Activated T-cell treated with anti-CD3 and anti-CD28 coated beads for 4 hours (primary cell): Measurements from ENCODE around the gene TMEM151A.
"Not testable (repeated sequence)": the region's sequence is repeated elsewhere in the genome, so short reads cannot be mapped to it uniquely, and the experiment has no call there.

Experiments used
- DNase-seq: peaks from one replicate; pipeline ENCODE4 v3.0.0-alpha.2; 2020

The TMEM151A gene

DNA sequence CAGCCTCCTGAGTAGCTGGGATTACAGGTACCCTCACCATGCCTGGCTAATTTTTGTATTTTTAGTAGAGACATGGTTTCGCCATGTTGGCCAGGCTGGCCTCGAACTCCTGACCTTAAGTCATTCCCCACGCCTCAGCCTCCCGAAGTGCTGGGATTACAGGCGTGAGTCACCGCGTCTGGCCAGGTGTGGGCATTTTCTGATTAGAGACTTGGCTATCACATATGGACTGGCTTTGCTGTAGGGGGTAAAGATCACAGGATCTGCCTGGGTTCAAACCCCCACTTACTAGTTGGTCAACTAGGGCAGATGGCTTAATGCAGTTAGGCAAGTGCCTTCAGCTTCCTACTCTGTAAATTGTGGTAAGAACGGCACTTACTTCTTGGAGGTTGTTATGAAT, 18.6 kb downstream of the TMEM151A start:
- no peak for DNase-seq

DNA sequence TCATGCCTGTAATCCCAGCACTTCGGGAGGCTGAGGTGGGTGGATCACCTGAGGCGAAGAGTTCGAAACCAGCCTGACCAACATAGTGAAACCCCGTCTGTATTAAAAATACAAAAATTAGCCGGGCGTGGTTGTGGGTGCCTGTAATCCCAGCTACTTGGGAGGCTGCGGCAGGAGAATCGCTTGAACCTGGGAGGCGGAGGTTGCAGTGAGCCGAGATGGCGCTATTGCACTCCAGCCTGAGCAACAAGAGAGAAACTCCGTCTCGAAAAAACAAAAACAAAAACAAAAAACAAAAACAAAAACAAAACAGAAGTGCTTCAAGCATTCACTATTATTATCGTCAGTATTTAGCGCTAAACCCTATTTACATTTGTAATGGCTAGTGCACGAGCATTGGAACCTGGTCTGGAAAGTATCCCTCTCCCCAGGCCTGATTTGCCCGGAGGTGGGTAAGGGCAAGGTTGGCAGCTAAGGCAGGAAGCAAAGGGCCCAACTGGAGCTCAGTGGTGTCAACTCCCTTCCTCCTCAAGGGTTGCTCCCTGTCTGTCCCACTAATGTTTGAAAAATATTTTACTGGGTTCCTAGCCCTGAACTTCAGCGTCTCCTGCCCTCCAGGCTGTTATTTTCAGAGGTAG, 19.2 kb downstream of the TMEM151A start:
- DNase-seq, result not testable (repeated sequence)

DNA sequence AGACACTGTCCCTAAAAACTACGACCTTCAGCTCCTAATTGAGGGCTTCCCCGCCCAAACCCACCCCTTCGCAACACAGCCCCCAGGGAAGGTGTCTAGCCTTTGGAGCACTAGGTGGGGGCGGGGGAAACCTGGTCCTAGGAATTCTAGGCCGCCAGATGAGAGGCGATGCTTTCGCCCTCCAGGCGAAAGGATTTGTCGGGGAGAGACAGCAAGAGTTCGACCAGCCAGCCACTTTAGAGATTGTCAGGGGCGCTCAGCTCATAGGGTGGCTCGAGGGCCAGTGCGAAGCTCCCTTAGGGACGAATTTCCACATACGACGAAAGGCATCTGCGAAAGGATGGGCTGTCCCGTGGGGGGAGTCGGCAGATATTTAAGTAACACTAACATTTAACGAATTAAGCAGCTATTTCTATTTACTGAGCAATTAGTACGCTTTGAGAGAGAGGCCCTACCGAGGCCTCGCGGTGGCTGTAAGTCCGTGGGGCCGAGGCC, 19.8 kb downstream of the TMEM151A start:
- no peak for DNase-seq

GRCh38 chr11:66311965-66312548, 20.4 kb downstream of the TMEM151A start:
- peak; percentile 99 for DNase-seq

DNA sequence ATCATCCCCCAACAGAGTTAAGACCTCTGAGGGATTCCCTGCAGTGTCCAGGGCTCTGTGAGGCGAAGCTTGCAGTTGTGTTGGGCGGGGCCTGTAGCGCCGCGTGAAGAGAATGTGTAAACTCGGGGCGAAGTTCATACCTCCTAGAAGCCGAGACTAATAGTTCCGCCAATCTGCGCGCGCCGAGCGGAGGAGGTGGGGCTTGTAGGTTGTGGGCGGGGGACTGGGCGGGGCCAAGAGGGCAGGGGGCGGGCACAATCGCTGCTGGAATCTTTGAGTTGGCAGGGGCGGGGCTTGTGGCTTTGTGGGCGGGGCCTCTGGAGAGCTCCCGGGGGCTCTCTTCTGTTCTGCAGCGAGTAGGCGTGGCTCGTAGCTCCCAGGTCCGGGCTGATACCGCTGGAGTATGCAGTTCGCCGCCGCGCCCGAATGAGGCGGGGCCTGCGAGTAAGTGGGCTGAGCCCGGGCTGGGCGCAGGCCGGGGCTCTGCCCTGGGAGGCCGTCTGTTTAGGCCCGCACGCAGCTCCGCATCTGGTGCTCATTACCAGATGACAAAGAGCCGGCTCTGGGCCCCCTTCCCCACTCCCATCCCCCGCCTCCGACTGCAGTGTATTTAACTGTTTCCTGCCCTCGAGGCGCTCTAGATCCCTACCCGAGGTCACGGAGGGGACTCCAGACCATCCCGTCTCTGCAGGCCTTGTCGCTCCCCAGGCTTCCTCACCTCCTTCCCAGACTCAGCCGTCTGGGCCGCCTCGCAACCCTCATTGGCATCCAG, 21.0 kb downstream of the TMEM151A start:
- DNase-seq, result peak; percentile 97

GRCh38 chr11:66313321-66314185, 21.9 kb downstream of the TMEM151A start:
- DNase-seq, result no peak

GRCh38 chr11:66314186-66314501, 22.4 kb downstream of the TMEM151A start:
- no peak for DNase-seq

GRCh38 chr11:66314561-66315497, 23.1 kb downstream of the TMEM151A start:
- no peak for DNase-seq

DNA sequence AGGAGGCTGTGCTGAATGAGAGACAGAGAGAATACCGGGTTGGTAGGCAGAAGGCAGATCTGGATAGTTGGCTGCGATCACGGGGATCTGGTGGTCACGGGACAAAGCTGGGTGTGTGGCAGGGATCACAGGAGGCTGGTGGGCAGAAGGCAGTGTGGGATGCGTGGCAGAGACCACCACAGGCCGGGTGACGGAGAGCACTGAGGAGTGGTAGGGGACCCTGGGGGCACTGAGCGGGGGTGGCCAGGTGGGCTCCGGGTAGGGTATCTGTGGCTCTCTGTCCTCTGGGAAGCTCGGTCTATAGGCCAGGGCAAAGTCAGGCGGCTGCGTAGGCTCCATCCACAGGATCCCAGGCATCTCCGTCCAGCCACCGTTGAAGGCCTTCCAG, 23.8 kb downstream of the TMEM151A start:
- DNase-seq, result no peak

DNA sequence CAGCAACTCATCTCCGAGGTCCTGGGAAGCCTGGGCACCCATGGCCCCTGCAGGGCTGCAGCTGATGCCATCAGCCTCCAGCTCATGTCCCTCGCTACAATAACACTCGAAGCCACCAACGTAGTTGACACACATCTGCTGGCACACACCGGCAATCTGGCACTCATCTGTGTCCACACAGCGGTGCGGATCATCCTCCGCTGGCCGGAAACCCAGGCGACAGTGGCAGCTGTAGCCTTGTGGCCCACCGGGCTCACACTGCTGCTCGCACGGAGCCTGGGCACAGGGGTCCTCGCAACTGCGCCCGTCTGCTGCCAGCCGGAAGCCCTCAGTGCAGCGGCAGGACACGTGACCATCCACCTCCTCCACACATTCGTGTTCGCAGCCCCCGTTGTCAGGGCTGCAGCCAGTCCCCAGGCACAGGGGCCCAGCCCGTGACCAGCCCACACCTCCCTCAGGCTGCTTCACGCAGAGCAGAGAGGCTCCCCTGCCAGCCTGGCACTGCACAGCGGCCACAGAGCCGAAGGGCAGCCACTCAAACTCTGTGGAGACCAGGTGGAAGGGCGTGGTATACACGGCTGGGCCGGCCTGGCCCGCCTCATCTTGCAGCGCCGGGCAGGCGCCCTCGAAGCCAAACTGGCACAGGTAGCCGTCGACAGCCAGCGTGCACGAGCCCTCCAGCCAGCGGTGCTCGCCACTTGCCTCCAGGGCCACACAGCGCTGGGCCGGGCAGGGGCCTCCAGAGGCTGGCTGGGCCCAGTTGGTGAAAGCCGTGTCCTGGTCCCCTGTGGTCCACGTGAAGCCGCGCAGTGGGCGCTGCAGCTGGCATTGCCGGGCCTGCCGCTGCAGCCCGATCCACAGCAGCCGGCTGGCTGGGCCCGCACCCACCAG, 24.5 kb downstream of the TMEM151A start:
- DNase-seq, result no peak

GRCh38 chr11:66316849-66317251, 25.2 kb downstream of the TMEM151A start, which contains the start of gene CD248:
Gene CD248 (minus strand): TSS chr11:66317044. CDS start chr11:66317027, 17 bp downstream.
- no peak for DNase-seq

- DNase-seq, result no peak
These were observed 25.6 kb downstream of the TMEM151A start for GRCh38 chr11:66317322-66317722.

DNA sequence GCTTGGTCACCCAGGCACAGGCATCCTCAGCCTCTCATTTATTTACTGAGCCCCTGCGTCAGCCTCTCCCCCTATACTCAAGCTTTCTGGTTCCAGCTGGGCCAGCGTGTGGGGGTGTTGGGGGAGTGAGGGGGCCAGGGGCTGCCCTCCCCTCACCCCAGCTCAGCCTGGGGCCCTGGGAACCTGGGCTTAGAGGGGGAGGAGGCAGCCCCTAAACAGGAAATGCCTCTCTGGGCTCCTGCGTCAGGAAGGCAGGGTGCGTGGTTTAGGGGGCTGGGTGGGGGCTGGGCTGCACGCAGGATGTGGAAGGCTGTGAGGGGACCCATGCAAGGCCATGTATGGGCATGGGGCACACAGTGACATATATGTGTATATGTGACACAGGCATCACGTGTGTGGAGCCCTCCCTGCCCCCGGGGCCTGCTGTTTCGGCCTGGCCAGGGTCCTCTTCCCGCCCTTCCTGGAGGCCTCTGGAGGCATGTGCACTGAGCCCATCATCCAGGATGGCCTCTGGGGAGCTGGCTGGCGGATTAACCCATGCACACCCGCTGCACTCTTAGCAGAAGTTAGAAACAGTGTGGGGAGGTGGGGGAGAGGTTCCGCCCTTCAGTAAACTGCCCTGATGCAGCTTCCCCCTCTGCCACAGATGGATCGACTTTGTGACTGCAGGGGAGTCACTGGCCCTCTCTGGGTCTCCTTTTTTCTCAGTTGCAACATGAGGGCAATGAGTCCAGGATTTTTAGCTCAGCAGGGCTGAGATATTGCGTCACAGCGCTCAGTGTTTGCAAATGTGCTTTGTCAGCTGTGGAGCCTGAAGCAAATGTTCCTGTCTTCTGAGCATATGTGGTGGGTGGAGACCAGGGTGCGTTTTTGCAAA, 26.3 kb downstream of the TMEM151A start:
- no peak for DNase-seq

GRCh38 chr11:66318600-66318970, 26.9 kb downstream of the TMEM151A start:
- DNase-seq, result no peak

DNA sequence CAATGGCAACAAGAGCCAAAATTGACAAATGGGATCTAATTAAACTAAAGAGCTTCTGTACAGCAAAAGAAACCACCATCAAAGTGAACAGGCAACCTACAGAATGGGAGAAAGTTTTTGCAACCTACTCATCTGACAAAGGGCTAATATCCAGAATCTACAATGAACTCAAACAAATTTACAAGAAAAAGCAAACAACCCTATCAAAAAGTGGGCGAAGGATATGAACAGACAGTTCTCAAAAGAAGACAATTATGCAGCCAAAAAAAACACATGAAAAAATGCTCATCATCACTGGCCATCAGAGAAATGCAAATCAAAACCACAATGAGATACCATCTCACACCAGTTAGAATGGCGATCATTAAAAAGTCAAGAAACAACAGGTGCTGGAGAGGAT, 28.6 kb downstream of the TMEM151A start:
- not testable (repeated sequence) for DNase-seq

- DNase-seq, result not testable (repeated sequence)
These were observed 29.1 kb downstream of the TMEM151A start for GRCh38 chr11:66320748-66321147.

GRCh38 chr11:66321606-66322005, 29.9 kb downstream of the TMEM151A start:
- DNase-seq, result no peak

DNA sequence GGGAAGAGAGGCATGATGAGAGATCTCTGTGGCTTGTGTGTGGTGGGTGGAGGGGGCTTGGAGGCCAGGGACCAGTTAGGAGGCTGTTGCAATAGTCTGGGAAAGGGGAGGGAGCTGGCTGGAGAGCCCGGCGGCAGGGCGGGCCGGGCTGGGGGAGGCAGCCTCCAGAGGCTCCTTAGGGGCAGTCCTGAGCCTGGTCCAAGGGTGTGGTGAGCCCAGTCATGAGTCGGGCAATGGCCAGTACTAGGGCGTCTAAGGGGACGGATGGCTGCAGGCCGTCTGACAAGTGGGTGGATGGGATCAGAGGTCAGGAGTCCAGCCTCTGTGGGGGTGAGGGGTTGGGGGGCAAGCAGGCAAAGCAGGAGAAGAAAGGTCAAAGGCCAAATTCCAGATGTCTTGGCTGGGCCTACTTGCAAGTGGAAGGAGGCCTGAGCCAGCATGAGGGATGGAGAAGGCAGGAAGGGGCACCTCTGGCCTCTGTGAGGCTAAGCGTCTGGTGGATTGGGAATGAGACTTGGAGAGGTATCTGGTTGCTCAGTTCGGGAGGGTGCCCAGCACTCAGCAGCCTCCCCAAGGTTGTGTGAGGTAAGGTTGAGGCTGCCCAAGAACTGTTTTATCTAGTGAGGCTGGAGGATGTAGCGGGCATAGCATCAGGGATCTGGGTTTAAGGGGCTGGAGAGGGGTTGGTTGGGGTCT, 31.2 kb downstream of the TMEM151A start:
- DNase-seq, result no peak

DNA sequence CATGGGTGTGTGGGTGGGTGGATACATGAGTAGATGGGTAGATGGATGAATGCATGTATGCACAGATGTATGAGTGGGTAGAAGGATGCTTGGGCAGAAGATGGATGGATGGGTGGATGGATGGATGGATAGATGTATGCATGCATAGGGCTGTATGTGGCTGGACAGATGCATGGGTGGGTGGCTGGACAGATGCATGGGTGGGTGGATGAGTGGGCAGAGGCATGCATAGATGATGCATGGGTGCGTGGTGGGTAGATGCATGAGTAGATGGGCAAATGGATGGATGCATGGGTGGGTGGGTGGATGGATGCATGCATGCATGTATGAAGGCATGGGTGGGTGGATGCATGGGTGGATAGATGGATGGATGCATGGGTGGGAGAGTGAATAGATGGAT, 32.0 kb downstream of the TMEM151A start:
- no peak for DNase-seq
